HEK293 (cell line): ENCODE data around the gene NUAK1.

ENCODE experiments used
- GLI2 ChIP-seq: fragments of 450-650 bp; formaldehyde crosslinking; IDR thresholded peaks from 2 replicates; pipeline ENCODE4; 2017; ENCODE audit warnings: missing biosample characterization, missing genetic modification characterization, low read depth, borderline replicate concordance
- GLI4 ChIP-seq: fragments of 450-650 bp; formaldehyde crosslinking; IDR thresholded peaks from 2 replicates; pipeline ENCODE4 v1.5.1; 2016; ENCODE audit warnings: missing biosample characterization, missing genetic modification characterization
- SCRT2 ChIP-seq: fragments of 450-650 bp; formaldehyde crosslinking; IDR thresholded peaks from 2 replicates; pipeline ENCODE4 v1.5.1; 2016; ENCODE audit warnings: missing biosample characterization, missing genetic modification characterization
- ZBTB20 ChIP-seq: fragments of 450-650 bp; formaldehyde crosslinking; IDR thresholded peaks from 2 replicates; pipeline ENCODE4 v1.5.1; 2016; ENCODE audit warnings: missing biosample characterization, missing genetic modification characterization
- ZFHX2 ChIP-seq: fragments of 450-650 bp; formaldehyde crosslinking; conservative IDR thresholded peaks from 2 replicates; pipeline ENCODE4 v1.5.1; 2016; ENCODE audit warnings: missing biosample characterization, missing genetic modification characterization
- ZNF112 ChIP-seq: fragments of 450-650 bp; formaldehyde crosslinking; IDR thresholded peaks from 2 replicates; pipeline ENCODE4 v1.5.0; 2017; ENCODE audit warnings: missing biosample characterization, missing genetic modification characterization
- ZNF239 ChIP-seq: fragments of 450-650 bp; formaldehyde crosslinking; IDR thresholded peaks from 2 replicates; pipeline ENCODE4 v1.5.1; 2016; ENCODE audit warnings: missing biosample characterization, missing genetic modification characterization
- ZNF292 ChIP-seq: fragments of 450-650 bp; formaldehyde crosslinking; IDR thresholded peaks from 2 replicates; pipeline ENCODE4 v1.5.1; 2016; ENCODE audit warnings: low read depth, missing biosample characterization, missing genetic modification characterization, borderline replicate concordance
- ZNF335 ChIP-seq: fragments of 450-650 bp; formaldehyde crosslinking; conservative IDR thresholded peaks from 2 replicates; pipeline ENCODE4 v1.5.1; 2016; ENCODE audit warnings: missing biosample characterization, missing genetic modification characterization
- ZNF514 ChIP-seq: fragments of 450-650 bp; formaldehyde crosslinking; IDR thresholded peaks from 2 replicates; pipeline ENCODE4 v1.5.1; 2016; ENCODE audit warnings: missing biosample characterization, missing genetic modification characterization
- ZNF549 ChIP-seq: fragments of 450-650 bp; IDR thresholded peaks from 2 replicates; pipeline ENCODE4 v1.5.1; 2018; ENCODE audit warnings: missing biosample characterization, missing genetic modification characterization, mild to moderate bottlenecking, inconsistent platforms, moderate library complexity
- ZNF561 ChIP-seq: fragments of 450-650 bp; IDR thresholded peaks from 2 replicates; pipeline ENCODE4 v1.5.1; 2018; ENCODE audit warnings: missing biosample characterization, missing genetic modification characterization, borderline replicate concordance
- ZNF600 ChIP-seq: fragments of 450-650 bp; formaldehyde crosslinking; IDR thresholded peaks from 2 replicates; pipeline ENCODE4 v1.5.1; 2016; ENCODE audit warnings: missing biosample characterization, missing genetic modification characterization
- ZNF654 ChIP-seq: fragments of 450-650 bp; formaldehyde crosslinking; IDR thresholded peaks from 2 replicates; pipeline ENCODE4 v1.5.1; 2016; ENCODE audit warnings: low read depth, missing biosample characterization, missing genetic modification characterization
- ZNF792 ChIP-seq: fragments of 450-650 bp; formaldehyde crosslinking; IDR thresholded peaks from 2 replicates; pipeline ENCODE4 v1.5.1; 2016; ENCODE audit warnings: missing biosample characterization, missing genetic modification characterization
- ZSCAN30 ChIP-seq: fragments of 450-650 bp; IDR thresholded peaks from 2 replicates; pipeline ENCODE4 v1.5.1; 2018; ENCODE audit warnings: missing biosample characterization, mild to moderate bottlenecking, missing genetic modification characterization, moderate library complexity
- TF ChIP-seq, protein P1 (sequence below): fragments of 450-650 bp; formaldehyde crosslinking; IDR thresholded peaks from 2 replicates; pipeline ENCODE4 v1.5.1; 2017; ENCODE audit warnings: missing biosample characterization, missing genetic modification characterization
- TF ChIP-seq, protein P2 (sequence below): fragments of 450-650 bp; formaldehyde crosslinking; IDR thresholded peaks from 2 replicates; pipeline ENCODE4 v1.5.1; 2017; ENCODE audit warnings: missing biosample characterization, missing genetic modification characterization
- TF ChIP-seq, protein P3 (sequence below): fragments of 450-650 bp; formaldehyde crosslinking; IDR thresholded peaks from 2 replicates; pipeline ENCODE4 v1.5.1; 2017; ENCODE audit warnings: missing biosample characterization, missing genetic modification characterization
- TF ChIP-seq, protein P4 (sequence below): fragments of 450-650 bp; formaldehyde crosslinking; IDR thresholded peaks from 2 replicates; pipeline ENCODE4 v1.5.1; 2016; ENCODE audit warnings: missing biosample characterization, missing genetic modification characterization, borderline replicate concordance

NUAK1 gene

DNA sequence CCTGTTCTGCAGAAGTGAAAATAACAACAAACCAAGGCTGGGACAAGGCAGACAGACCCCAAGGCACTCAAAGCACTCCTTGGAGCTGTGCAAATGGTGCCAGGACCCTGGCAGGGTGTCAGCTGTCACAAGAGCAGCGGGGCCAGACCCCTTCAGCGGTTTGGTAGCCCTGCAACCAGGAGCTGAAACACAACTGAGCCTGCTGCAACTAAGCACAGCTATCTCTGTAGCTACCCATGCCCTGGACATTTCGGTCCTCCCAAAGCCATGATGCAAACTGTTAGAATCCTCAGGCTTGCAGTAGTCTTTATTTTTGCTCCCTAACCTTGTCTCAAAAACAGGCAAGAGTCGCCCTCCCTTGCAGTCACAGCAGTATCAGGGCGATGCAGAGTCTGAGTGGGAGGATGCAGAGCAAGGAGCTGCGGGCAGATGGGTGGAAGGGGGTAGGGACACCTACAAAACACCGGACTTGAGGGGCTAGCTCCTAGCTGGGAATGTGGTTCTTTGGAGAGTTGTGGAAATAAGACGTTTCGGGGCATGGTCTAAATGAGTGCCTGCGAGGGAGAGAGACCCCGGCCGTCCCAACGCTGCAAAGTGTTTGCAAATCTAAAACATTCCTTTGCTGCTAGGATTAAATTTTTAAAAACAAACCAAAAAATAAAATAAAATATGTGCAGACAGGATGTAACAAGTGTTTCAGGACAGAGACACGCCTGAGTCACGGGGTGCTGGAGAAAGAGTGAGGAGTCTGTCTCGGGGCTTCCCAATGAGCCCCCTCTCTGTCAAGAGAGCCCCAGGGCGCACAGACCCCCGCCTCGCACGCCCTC is 1.0 kb downstream of the NUAK1 start (continued):
- TF ChIP-seq ZNF292 (tag by site-specific recombination) (no peak), GLI4 (tag by site-specific recombination) (no peak), ZNF112 (no peak), ZNF792 (no peak), GLI2 (tag by site-specific recombination) (no peak), ZBTB20 (tag by site-specific recombination) (peak; percentile 38), ZNF600 (tag by site-specific recombination) (peak; percentile 20; the same call in 1 of the 2 replicates), ZNF335 (tag by site-specific recombination) (peak; percentile 82), ZNF239 (tag by site-specific recombination) (no peak), ZNF514 (no peak), SCRT2 (peak; percentile 70), ZFHX2 (tag by site-specific recombination) (peak; percentile 50), ZNF549 (tag by site-specific recombination) (no peak), ZNF654 (tag by site-specific recombination) (no peak), ZSCAN30 (no peak), ZNF561 (tag by site-specific recombination) (no peak)
- TF ChIP-seq, protein P1, sequence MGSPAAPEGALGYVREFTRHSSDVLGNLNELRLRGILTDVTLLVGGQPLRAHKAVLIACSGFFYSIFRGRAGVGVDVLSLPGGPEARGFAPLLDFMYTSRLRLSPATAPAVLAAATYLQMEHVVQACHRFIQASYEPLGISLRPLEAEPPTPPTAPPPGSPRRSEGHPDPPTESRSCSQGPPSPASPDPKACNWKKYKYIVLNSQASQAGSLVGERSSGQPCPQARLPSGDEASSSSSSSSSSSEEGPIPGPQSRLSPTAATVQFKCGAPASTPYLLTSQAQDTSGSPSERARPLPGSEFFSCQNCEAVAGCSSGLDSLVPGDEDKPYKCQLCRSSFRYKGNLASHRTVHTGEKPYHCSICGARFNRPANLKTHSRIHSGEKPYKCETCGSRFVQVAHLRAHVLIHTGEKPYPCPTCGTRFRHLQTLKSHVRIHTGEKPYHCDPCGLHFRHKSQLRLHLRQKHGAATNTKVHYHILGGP (tag by site-specific recombination) = no peak
- TF ChIP-seq, protein P2, sequence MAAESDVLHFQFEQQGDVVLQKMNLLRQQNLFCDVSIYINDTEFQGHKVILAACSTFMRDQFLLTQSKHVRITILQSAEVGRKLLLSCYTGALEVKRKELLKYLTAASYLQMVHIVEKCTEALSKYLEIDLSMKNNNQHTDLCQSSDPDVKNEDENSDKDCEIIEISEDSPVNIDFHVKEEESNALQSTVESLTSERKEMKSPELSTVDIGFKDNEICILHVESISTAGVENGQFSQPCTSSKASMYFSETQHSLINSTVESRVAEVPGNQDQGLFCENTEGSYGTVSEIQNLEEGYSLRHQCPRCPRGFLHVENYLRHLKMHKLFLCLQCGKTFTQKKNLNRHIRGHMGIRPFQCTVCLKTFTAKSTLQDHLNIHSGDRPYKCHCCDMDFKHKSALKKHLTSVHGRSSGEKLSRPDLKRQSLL (tag by site-specific recombination) = no peak
- TF ChIP-seq, protein P3, sequence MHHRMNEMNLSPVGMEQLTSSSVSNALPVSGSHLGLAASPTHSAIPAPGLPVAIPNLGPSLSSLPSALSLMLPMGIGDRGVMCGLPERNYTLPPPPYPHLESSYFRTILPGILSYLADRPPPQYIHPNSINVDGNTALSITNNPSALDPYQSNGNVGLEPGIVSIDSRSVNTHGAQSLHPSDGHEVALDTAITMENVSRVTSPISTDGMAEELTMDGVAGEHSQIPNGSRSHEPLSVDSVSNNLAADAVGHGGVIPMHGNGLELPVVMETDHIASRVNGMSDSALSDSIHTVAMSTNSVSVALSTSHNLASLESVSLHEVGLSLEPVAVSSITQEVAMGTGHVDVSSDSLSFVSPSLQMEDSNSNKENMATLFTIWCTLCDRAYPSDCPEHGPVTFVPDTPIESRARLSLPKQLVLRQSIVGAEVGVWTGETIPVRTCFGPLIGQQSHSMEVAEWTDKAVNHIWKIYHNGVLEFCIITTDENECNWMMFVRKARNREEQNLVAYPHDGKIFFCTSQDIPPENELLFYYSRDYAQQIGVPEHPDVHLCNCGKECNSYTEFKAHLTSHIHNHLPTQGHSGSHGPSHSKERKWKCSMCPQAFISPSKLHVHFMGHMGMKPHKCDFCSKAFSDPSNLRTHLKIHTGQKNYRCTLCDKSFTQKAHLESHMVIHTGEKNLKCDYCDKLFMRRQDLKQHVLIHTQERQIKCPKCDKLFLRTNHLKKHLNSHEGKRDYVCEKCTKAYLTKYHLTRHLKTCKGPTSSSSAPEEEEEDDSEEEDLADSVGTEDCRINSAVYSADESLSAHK (tag by site-specific recombination) = no peak
- TF ChIP-seq, protein P4, sequence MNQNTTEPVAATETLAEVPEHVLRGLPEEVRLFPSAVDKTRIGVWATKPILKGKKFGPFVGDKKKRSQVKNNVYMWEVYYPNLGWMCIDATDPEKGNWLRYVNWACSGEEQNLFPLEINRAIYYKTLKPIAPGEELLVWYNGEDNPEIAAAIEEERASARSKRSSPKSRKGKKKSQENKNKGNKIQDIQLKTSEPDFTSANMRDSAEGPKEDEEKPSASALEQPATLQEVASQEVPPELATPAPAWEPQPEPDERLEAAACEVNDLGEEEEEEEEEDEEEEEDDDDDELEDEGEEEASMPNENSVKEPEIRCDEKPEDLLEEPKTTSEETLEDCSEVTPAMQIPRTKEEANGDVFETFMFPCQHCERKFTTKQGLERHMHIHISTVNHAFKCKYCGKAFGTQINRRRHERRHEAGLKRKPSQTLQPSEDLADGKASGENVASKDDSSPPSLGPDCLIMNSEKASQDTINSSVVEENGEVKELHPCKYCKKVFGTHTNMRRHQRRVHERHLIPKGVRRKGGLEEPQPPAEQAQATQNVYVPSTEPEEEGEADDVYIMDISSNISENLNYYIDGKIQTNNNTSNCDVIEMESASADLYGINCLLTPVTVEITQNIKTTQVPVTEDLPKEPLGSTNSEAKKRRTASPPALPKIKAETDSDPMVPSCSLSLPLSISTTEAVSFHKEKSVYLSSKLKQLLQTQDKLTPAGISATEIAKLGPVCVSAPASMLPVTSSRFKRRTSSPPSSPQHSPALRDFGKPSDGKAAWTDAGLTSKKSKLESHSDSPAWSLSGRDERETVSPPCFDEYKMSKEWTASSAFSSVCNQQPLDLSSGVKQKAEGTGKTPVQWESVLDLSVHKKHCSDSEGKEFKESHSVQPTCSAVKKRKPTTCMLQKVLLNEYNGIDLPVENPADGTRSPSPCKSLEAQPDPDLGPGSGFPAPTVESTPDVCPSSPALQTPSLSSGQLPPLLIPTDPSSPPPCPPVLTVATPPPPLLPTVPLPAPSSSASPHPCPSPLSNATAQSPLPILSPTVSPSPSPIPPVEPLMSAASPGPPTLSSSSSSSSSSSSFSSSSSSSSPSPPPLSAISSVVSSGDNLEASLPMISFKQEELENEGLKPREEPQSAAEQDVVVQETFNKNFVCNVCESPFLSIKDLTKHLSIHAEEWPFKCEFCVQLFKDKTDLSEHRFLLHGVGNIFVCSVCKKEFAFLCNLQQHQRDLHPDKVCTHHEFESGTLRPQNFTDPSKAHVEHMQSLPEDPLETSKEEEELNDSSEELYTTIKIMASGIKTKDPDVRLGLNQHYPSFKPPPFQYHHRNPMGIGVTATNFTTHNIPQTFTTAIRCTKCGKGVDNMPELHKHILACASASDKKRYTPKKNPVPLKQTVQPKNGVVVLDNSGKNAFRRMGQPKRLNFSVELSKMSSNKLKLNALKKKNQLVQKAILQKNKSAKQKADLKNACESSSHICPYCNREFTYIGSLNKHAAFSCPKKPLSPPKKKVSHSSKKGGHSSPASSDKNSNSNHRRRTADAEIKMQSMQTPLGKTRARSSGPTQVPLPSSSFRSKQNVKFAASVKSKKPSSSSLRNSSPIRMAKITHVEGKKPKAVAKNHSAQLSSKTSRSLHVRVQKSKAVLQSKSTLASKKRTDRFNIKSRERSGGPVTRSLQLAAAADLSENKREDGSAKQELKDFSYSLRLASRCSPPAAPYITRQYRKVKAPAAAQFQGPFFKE (tag by site-specific recombination) = no peak
